NCI-H1436 (cell line): ENCODE measurements around the gene LRMDA.

Experiments used
- DNase-seq: peaks from one replicate; lab custom pipeline; 2025; lab: John Stamatoyannopoulos, UW

The LRMDA gene

DNA sequence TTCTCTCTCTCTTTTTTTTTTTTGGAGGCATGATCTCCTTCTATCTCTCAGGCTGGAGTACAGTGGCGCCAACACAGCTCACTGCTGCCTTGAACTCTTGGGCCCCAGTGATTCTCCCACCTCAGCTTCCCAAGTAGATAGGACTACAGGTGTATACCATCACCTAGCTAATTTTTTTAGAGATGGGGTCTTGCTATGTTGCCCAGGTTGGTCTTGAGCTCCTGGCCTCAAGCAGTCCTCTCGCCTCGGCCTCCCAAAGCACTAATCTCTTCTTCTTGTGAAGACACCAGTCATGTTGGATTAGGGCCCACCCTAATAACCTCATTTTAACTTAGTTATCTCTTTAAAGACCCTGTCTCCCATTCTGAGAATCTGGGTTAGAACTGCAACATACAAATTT is 45.6 kb downstream of the LRMDA start:
- no peak for DNase-seq

DNA sequence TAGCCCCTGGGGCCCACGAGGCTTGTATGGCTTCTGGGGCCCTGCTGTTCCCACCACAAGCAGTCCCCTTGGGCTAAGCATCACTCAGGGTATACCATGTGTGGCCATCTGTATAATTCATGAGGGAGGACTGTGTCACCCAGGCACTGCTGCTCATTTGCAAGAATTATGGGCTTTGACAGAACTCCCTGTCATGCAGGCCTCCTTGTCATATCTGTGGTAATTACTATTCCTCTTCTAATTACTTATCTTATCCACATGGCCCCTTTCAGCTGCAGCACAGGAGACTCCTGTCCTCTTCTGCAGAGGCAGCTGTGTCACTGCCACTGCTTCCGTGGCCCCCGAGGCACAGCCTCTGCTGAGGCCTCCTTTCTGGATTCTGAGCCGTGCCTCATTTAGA is 46.3 kb downstream of the LRMDA start:
- DNase-seq, result no peak

DNA sequence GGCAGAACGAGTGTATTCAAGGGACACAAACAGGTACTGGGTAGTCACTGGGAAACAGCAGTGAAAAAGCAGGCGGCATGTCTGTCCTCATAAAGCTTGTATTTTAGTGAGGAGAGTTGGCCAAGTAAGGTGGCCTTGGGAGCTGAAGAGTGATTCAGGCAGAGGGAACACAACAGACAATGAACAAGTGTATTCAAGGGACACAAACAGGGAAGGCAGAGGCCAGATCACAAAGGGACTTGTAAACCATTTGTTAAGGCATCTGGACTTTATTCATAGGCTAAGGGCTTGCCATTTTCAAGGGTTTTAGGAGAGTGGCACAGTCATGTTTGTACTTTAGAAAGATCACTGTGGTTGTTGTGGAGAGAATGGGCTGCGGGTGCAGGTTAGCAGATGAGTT is 49.0 kb downstream of the LRMDA start:
- DNase-seq, result no peak

GRCh38 chr10:75483188-75483587 is 51.8 kb downstream of the LRMDA start:
- no peak for DNase-seq

DNA sequence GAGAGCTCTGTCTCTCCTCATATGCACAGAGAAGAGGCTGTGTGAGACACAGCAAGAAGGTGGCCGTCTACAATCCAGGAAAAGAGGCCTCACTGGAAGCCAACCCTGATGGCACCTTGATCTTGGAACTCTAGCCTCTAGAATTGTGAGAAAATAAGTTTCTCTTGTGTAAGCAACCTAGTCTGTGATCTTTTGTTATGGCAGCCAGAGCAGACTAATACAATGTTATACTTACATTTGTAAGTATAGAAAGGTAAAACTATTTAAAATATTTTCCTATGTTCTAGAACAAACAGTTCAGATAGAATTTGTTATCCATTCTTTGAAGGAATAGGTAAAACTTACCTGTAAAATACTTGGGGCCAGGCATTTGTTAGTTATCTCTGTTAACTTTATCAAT is 53.3 kb downstream of the LRMDA start:
- DNase-seq, result no peak

- no peak for DNase-seq
Observed at GRCh38 chr10:75486591-75486990, 55.2 kb downstream of the LRMDA start.

DNA sequence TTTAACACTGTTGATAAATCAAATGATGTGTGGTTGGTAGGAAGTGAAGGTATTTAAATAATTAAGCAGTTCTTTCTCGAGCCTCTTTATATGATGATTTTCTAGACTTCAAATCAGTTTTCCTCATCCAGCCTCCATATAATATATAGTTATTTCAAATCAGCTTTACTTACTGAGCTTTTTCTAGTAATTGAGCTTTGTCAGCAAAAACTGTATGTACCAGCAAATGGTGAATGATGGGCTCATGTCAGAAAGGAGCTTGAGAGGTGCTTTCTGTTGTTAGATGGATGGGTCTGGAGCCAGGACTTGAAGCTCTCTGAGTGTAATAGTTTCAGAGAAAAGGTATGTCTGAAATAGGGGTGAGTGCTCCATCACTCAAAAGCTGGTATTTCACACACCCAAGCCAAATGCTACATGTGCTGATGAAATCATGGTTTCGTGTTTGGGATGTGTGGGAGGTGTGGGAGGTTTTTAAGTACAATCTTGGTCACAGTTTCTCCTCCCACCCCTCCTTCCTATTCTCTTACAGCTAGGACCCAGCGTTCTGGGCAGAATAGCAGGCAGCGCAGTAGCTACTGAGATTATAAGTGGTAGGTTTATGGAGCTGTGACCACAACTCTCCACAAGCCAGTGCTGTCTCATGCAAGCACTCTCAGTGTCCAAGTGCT is 55.8 kb downstream of the LRMDA start:
- DNase-seq, result no peak

GRCh38 chr10:75487755-75488125 is 56.3 kb downstream of the LRMDA start:
- DNase-seq, result no peak

- no peak for DNase-seq
Observed at GRCh38 chr10:75492173-75492925, 60.9 kb downstream of the LRMDA start.

DNA sequence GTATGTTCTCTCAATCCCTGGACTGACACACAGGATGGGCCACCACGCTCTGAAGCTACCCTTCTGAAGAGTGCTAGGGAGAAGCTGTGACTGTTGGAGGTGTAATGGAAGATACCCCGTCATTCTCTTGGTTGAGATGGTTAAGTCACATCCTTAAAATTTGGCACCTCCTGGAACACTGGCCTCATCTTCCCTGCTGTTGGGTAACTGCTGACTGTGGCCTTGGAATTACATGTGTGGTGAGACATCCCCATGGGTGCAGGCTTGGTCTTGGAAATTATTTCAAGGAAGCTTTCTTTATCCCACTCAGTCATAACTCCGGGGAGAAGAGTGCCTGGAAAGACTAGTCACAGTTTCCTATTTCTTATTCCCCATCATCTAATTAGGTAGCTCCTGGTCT is 62.0 kb downstream of the LRMDA start:
- no peak for DNase-seq

GRCh38 chr10:75495434-75496190 is 64.2 kb downstream of the LRMDA start:
- DNase-seq, result no peak

DNA sequence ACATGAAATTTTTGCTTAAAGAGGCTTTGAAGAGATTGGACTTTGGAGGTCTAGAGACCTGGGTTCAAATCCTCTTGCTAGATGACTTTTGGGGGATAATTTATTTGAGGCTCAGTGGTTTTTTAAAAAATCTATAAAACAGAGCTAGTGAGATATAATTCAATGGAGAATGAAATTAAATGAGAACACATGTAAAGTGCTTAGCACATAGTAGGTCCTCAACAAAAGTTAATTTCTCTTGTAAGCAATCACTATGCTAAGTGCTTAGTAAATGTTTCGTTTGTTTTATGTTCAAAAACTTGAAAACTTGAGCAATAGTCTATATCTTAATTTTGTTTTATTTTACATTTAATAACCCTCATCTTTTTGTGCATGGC is 64.8 kb downstream of the LRMDA start:
- no peak for DNase-seq

GRCh38 chr10:75497997-75498883 is 66.8 kb downstream of the LRMDA start:
- no peak for DNase-seq

DNA sequence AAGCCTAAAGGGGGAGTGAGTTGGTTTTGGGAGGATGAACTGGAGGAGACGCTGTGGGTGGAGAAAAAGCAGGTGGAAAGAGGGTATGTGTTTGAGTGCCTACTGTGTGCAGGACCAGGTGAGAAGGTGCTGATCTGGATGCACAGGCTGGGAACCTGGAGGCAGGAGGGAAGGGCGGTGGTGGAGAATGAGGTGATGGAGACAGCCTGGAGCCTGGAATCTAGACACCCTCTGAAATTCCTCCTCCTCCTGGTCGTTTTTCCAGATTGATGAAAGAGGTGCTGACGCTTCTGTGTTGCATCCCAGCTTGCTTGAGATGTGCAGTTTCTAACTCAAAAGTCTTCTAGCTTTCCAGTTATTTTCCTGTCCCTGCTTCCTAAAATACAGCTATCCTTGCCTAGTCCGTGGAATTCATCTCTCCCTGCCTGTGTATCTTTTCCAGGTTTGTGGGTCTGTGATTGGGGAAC is 67.5 kb downstream of the LRMDA start:
- no peak for DNase-seq

DNA sequence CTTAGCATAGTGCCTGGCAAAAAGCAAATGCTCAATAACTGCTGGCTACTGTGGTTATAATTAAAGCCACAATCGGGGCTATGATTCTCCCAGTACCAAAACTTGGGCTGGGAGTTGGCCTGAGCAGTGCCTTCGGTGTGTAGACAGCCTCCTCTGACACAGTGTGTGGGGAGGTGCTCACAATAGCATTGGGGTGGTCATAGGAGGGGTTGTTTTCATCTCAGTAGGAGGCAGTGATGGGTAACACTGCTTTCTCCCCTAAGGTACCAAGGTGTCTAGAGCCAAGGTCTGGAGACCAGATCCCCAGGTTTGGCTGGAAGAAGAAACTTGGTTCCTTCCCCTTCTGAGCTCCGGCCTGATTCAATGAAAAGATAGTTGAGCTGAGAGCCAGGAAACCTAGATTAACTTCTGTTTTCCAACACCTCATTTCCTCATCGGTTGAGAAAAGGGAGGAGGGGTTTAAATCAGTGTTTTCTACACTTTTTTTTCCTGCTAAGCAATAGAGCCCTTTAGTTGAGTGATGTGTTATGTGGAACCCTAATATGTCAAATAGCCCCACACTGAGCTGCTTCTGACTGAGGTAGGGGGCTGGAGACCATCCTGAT is 68.2 kb downstream of the LRMDA start:
- no peak for DNase-seq

GRCh38 chr10:75502389-75502788 is 71.0 kb downstream of the LRMDA start:
- no peak for DNase-seq

- no peak for DNase-seq
Observed at GRCh38 chr10:75502838-75503237, 71.4 kb downstream of the LRMDA start.

DNA sequence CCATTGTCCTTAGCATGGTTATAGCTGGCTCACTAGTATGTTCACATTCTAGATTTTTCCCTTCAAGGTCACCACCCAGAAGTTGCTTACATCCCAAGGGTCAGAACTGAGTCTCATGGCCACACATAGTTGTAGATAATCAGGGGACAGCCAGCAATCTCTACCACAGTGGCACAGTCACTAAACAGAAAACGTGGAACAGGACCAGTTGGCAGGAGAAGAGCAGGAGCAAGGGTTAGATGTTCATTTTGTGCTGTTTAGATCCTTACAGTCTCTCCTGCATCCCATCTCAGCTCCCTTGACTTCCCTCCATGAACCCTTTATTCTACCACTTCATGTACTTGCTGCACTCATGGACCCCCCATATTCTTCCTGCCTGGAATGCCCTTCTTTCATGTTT is 73.9 kb downstream of the LRMDA start:
- no peak for DNase-seq

DNA sequence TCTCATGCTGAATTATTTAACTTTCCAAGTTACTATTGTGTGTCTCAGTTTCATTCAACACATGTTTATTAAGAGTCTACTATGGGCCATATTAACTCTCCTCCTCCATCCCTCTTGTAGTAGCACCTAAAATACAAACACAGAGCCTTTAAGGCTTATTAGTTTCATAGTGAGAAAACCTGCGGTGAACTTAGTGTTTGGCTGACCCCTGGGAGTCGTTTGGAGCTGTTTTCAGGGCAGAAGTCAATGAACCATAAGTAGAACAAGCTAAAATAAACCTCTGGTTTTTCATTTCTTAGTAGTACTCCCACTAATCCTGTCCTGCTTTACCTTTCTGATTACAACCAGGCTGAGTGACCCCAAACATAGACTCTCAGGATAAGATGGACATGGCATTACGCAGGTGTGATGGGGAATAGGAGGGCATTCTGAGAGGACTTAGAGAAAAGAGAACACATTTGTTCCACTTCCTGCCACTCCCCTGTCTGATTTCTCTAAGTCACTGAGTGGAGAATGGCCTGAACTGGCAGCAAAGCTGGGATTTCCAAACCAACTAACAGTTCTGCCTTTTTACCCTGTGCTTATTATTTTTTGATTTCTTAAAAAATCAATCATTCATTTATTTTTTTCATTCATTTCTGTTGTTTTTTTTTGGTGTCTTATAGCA is 74.5 kb downstream of the LRMDA start:
- DNase-seq, result no peak

DNA sequence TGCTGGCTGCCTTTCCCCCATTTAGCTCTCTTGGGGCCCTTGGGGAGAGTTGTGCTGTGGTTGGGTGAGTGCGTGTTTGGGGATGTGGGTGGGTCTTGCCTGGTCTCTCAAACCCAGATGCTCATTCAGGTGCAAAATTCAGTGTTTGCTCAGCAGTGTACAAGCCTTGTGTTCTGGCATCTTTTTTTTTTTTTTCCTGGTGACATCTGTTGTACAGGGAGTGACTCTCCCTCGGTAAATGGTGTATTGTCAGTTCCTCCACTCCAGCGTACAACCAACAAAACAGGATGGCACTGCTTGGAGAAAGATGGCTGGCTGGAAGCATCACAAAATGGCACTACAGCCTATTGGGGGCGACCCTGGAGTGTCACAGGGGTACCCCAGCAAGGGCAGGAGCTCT is 75.5 kb downstream of the LRMDA start:
- DNase-seq, result no peak

GRCh38 chr10:75507469-75507868 is 76.0 kb downstream of the LRMDA start:
- no peak for DNase-seq
